NCI-H146 treated with DMSO at 0.1 percent for 48 hours (cell line): Measurements from ENCODE around the gene ACADVL.

ENCODE experiments used
- DNase-seq: peaks from one replicate; lab custom pipeline; 2025; ENCODE audit not compliant: unreplicated experiment; lab: John Stamatoyannopoulos, UW

Gene ACADVL

DNA sequence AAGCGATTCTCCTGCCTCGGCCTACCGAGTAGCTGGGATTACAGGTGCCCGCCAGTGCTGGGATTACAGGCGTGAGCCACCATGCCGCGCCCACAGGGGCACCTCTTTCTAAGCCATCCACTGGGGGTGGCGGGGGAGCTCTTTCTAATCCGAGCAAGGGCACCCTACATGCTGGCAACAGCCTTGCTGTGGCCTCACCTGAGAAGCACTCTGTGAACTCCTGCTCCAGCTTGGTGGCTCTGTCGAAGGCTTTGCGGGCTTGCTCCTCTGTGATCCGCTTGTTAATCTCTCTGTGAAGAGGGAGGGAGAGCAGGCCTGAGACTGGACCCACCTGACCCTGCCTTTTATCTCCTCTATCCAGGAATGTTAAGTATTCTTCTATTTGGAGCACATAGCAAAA is 28.7 kb upstream of the ACADVL start:
- no peak for DNase-seq

DNA sequence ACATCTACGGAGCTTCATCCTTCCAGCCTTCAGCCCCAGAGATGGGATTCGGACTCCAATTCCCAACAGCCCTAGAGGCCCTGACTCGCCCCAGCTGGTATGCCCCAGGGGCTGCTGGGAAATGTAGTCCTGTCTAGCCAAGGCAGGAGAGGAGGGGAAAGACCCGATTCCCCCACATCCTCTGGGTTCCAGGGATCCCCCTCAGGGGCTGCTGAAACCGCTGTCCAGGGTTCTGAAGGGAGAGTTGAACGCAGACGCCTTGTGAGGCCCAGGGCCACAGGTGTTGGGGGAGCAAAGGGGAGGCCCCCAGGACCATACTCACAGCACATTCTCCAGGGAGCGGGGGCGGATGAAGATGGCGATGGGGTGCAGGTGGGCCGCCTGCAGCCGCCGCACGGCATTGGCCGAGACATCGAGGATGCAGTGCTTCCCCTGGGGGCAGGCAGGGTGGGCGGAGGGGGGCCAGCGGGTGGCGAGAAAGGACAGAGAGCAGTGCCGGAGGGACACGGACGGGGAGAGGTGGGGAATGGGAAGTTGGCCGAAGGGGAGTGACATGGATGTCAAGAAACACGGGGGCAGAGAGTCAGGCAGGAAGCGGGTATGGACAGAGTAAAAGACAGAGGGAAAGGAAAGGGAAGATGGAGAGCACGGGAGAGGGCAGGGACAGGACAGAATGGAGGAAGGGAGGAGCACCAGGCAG is 28.0 kb upstream of the ACADVL start:
- DNase-seq, result no peak

DNA sequence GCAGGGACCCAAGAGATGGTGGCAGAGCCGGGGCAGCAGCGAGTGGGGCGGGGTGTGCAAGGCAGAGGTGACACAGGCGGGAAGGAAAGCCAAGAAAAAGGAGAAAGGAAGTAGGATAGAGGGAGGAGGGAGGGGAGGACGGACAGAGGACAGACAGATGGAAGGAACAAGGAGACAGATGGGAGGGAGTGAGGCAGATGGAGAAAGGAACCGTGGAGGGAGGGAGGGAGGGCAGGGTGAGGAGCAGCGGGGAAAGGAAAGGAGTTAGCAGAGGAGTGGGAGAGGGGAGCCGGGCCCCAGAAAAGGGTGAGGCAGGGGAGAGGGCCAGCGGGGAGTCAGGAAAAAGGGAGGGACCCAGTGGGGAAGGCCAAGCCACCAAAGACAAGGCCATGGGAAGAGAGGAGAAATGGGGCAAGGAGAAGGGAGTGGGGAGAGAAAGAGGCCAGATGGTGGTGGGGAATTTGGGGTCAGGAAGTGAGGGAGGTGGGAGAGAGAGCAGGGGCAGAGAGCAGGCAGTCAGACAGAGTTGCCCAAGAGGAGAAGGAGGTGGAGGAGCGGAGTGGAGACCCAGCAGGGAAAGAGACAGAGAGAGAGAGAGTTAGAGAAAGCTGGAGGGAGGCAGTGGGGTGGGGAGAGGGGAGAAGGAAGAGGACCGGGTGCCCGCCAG is 27.3 kb upstream of the ACADVL start:
- no peak for DNase-seq

DNA sequence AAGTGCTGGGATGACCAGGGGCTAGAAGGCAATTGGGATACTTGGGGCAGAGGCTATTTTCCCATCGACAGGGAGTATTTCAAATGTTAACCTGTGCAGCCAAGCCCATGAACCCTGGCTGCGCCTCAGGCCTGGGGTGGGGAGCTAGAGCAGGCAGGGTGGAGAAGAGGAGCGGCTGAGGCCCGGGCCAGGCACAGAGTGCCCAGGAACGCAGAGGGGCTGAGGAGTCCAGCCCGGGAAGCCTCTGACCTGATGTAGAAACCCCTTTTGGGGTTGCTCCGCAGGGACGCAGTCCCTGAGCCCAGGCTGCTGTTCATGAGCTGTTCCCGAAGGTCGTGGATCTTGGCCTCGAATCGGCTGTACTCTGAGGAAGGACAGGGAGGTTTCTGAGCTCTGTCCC is 23.8 kb upstream of the ACADVL start:
- no peak for DNase-seq

DNA sequence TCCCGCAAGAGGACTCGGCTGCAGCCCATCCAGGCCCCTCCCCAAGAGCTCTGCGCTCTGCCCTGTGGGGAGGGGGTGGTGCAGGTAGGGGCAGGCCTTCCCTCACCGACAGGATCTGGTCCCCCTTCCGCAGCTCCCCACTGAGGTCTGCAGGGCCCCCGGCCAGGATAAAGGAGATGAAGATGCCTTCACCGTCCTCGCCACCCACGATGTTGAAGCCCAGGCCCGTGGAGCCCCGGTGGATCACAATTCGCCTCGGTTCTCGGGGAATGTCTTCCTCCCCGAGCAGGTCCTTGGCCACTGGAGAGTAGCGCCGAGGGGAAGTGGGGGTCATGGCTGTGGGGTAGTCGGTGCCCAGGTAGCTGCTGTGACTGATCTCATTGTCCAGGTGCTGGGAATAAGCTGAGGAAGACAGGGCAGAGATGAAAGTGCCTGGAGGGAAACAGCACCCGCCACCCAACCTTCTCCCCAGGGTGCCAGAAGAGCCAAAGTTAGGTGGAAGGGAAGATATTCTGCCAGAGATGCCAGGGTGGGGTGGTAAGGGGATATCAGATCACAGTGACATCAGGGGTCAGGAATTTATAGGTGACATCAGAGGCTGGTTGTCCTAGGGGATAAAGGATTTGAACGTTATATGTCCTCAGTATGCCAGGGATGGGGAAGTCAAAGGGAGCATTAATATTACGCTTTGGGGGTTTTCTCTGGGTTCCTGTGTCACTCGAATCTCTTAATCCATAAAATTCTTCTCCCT is 22.9 kb upstream of the ACADVL start:
- no peak for DNase-seq

DNA sequence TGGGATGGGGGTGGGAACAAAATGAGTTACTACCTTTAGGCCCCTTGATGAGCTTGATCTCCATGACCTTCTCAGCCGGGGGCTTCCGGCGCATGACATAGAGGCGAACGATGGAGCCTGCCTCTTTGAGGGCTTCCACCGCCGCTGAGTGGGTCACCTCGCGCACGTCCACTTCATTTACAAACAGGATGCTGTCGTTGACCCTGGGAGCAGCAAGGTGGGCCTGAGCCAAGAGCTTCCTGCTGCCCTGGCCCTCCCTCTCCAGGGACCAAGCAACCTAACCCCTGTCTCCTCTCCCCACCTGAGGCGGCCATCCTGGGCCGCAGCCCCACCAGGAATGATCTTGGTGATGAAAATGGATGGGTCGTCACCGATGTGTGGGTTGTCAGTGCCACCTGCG is 16.3 kb upstream of the ACADVL start:
- DNase-seq, result no peak

DNA sequence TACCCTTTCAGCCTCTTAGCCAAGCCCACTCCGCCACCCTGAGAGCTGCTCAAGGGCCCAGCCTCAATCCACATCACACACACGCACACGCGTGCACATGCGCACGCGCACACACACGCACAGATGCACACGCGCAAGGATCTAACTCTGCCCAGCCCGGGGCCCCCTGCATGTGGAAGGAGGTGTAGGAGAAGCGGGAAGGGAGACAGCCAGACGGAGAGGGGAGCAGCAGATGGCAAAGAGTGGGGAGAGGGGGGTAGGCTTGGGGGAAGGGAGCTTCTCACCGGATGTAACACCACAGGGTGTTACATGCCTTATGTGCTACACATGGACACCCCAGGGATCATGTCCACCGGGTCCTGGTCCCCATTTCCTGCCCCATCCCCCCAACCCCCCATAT is 15.4 kb upstream of the ACADVL start:
- DNase-seq, result no peak

DNA sequence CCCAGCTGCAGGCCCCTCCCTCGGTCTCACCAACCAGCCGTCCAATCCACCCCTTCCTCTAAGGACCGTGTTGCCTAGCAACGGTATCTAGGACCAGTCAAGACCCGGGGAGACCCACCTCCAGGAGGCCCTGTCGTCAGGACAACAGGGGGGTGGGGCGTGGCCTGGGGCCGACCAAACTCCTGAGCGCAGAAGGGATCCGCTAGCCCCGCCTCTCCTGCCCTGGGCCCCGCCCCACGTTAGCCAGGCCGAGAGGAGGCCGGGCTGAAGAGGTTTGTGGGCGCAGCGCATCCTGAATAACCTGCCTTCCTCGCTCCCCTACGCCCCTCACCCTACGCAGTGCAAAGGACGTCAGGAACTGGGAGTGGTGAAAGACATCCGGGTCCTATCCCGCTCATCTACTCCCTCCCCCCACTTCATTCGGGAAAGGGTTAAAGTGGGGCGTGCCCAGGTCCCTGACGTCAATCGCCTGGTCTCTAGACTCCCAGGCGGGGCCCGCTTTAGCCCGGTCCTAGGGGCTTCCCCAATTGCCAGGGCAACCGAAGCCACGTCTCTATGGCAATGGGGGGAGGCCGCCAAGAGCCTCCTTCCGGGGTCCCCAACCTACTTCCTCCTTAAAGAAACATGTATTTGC is 14.8 kb upstream of the ACADVL start:
- DNase-seq, result peak; percentile 85

DNA sequence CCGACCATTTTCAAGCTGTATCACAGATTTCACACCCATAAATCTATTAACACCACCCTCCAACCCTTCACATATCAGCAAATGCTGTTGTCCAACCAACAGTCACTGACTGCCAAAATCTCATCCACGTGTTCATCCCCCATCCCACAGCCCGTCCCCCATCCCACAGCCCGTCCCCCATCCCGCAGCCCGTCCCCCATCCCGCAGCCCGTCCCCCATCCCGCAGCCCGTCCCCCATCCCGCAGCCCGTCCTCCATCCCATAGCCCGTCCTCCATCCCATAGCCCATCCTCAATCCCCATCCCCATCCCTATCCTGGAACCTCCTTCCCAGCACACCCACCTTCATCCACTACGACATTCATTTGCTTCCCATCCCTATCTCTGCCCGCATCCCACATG is 14.2 kb upstream of the ACADVL start:
- DNase-seq, result no peak

DNA sequence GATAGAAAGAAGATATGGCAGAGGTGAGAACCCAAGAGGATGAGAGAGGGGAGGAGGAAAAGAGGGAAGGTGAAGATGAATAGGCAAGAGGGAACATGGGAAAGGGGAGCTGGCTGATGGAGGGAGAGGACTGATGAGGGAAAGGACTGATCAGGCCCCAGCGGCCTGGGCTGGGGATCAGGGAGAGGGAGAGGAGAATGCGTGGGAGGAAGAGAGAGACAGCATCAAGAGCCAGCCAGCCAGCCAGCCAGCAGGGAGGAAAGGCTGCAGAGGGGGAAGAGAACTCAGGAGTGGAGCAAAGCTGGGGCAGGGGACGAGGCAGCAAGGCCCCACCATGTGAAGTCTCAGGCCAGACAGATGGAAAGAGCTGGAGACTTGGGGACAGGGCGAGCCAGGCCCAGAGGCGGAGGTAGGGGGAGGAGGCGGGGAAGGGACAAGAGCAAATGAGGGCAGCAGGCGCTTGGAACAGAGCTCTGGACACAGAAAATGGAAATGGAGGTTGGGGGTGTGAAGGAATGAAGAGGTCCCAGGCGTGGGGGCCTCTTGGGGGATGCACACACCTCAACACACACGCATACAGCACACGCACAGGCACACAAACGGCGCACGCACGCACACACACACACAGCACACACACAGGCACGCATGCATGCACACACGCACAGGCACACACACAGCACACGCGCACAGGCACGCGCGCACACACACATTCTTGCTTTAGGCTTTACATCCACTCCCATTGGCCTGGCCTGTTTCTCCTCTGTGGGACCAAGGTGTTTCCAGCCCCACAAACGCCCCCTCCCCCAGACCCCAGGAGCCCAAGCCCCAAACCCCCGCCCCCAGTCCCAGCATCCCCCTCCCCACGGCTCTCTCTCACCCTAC is 12.4 kb upstream of the ACADVL start:
- DNase-seq, result no peak

DNA sequence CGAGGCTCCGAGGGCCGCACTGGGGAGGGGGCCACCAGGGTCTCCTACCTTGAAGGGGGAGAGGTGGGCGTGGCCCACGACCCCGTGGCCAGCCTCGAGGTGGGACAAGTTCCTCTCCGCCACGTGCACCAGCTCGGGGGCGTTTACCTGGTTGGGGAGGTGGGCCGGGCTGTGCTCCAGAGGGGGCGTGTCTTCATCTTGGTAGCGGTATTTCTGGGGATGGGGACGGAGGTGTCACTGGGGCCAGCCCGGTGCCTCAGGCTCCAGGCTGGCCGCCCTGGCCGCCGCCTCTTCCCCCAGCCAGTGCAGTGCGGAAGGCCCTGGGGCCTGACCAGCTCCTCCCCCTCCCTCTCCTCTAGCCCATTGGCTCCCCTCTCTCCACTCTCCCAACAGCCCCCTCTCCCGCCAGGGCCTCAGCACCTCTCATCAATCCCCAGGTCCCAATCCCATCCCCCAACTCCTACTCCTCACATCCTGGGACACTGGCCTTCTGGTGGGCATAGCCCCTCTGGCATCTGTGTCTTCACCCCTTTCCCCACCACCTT is 11.6 kb upstream of the ACADVL start:
- no peak for DNase-seq

DNA sequence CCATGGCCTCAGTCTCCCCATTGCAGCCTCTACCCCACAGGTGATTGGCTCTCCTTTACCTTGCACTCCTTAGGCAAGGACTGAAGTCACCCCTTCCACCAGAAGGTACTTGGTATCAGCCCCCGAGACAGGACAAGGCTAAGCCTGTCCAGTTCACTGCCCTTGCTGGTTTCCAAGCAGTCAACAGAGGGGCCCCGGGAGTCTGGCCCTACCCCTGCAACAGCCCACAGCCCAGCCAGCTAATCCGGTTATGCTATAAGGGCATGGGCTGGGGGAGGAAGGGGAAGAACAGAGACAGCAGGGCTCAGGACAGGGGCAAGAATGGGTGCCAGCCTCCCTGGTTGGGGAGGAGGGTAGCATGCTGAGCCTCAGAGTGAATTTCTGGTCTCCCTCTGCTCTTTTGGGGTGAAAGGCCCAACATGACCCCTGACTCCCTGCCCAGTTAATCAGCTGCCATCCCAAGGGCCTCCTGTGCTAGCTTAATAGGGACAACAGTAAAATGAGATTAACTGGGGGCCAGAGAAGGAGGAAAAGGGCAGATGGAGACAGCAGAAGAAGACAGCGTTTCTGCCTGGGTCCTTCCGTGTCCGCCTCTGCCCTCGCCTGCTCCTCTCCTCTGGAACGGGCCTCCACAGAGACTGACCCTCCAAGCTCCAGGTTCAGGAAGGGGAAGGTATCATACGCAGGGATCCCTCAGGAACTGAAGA is 10.8 kb upstream of the ACADVL start:
- DNase-seq, result no peak

DNA sequence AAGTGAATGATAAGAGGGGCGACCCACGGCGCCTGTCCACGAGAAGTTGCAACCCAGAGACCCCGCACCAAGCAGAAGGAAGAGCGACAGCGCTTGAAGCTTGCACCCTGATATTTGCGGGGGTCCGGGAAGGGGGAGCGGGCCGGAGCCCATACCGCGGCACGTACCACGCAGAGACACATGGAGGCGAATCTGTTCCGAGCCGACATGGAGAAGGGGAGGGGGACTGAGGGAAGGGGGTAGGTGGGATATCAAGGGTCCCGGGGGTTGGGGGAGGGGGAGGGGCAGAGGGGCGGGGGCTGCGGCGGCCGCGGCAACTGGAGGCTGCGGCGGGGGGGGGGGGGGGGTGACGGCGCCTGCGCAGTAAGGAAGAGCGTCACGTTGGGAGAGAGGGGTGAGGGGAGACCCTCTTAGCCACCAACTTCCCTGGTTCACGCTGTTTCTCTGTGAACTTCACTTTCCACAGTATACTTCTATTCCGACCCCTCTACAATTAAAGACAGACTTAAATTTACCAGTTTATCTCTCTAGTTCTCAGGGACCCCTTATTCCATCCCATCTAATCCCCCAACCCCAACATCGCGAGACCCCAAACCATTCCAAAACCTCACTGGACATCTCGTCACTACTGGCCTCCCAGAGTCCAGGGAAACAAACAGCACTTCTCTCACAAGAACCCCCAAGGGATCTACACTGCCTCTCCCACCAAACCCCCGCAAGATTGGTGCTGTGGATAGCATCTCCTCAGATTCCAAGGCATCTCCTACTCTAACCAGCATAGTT is 8.1 kb upstream of the ACADVL start:
- no peak for DNase-seq

DNA sequence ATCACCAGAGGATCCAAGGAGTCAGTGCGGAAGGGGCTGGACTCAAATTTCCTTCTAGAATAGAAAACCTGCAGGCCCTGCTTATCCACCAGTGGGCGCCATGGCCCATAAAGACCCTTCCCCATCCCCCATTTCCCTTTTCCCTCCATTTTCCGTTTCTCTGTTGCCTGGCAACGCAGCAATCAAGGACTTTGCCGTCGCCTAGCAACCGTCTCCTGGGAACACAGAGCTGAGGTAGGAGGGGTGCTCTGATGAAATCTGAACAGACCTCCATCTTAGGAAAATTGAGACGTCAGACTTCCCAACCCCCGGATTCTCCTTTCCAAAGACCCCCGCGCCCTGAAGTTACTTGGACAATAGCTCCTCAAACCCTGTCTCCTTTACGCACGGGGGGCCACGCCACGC is 5.8 kb upstream of the ACADVL start:
- peak; percentile 92 for DNase-seq

DNA sequence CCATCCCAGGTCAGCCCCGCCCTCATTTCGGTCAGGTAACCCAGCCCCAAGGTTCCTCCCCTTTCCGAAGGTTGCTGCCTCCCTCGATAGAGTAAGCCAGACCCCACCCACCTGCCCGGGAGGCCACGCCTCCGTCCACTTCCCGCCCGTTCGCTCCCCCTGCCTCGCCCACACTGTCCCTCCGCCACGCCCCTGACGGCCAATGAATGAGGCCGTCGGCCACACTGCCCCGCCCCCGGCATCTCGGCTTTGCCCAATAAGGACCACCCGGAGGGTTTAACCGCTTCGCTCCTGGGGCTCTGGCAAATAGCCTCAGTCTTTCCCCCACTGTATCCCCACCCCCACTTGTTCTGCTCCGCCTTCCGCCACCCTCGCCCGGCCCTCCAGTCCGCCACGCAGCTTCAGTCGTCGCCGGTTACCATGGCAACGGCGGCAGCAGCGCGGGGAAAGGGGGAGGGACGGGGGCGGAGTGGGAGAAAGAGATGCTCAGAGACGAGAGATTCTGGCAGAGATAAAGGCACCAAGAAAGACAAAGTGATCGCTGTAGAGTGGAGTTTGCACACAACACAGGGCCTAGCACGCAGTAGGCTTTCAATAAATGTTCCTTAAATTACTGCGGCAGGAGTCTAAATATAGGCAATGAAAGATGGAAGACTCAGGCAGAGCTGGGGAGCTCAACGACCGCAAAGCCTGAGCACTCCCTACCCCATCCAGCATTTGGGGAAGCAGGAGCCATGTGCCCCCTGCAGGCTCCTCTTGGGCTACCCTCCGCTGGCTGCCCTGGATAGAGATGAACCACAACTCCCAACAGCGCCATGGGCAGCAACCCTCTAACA is 5.2 kb upstream of the ACADVL start:
- DNase-seq, result peak; percentile 94

DNA sequence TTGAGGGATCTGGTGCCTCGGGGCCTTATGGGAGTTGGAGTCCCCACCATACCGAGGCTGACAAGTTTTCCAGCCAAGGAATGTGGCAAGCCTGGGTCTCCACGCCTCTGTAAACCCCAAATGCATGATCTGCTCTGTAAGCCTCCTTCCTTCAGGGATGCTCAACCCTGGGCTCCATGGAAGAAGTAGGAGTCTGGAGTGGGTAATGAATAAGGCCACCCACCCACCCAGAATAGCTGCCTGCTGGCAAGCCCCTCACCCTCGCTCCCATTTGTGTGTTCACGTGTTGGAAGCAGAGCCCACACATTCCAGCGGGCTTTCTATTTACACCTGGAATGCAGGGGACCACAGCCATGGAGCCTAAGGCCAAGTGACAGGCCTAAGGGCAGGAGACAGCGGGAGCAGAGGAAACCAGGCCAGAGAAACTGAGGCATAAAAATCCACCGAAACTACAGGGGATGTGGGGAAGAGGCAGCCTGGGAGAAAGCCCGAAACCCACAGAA is 4.6 kb upstream of the ACADVL start:
- DNase-seq, result no peak

DNA sequence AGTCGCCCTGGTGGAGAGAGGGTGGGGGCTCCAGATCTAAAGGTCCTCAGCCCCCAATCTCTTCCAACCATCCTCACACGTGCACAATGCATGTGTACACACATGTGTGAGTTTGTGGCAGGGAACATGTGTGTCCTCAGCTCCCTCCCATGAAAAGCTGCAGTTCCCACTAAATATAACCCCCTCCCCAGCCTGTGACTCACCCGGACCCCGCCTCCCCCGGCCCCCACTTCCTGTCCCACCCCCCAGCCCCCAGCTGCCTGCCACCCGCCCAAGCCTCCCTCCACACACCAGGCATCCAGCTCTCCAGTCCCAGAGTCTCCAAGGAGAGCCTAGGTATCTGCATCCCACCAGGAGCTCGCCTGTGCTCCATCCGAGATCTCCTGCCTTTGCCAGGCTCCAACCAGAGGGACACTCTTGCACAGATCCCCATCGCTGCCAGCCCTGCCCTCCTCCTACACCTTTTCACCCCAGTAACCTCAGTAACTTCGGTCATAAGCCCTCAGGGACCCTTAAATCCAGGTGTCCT is 4.0 kb upstream of the ACADVL start:
- no peak for DNase-seq
